ENCODE results near the gene MISP3. TPM values are rescaled to one million over a fixed set of nuclear protein-coding genes. Genes with fewer than 3 reads are reported as not detected.
"Not testable (repeated sequence)": the region's sequence is repeated elsewhere in the genome, so short reads cannot be mapped to it uniquely, and the experiment has no call there.

The MISP3 gene
- total and polyA plus RNA-seq, 9 donors, result 0.28 to 13.9 (median 0.79) TPM

DNA sequence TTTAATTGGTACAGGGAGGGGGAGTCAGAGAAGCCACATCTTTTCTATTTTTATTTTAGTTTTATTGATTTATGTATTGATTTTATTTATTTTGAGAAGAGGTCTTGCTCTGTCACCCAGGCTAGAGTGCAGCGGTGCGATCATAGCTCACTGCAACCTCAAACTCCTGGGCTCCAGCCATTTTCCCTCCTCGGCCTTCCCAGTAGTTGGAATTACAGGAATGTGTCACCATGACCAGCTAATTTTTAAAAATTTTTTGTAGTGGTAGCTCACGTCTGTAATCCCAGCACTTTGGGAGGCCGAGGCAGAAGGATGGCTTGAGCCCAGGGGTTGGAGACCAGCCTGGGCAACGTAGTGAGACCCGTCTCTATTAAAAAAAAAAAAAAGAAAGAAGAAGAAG, 36.9 kb upstream of the MISP3 start:
- WGBS, 3 donors, result 60 to 72% (median 69%) methylated on average over 7 of the region's 7 CpGs
- intact Hi-C loops (cut with DNase I), result no loop called here
- H3K27me3 ChIP-seq, result no peaks in the 10 kb centered on the region
- no peaks in the 10 kb centered on the region for H3K9me3 ChIP-seq
- no peaks in the 10 kb centered on the region for H3K4me1 ChIP-seq (ENCODE audit: insufficient read depth)
- no peak overlapping the region for H3K4me3 ChIP-seq
- H3K36me3 ChIP-seq, result no peaks in the 10 kb centered on the region
- TF ChIP-seq POLR2A (IDR thresholded peaks at IDR 0.05), result no peak
- no peak for TF ChIP-seq EP300 (IDR thresholded peaks at IDR 0.05)
- TF ChIP-seq, protein P1, sequence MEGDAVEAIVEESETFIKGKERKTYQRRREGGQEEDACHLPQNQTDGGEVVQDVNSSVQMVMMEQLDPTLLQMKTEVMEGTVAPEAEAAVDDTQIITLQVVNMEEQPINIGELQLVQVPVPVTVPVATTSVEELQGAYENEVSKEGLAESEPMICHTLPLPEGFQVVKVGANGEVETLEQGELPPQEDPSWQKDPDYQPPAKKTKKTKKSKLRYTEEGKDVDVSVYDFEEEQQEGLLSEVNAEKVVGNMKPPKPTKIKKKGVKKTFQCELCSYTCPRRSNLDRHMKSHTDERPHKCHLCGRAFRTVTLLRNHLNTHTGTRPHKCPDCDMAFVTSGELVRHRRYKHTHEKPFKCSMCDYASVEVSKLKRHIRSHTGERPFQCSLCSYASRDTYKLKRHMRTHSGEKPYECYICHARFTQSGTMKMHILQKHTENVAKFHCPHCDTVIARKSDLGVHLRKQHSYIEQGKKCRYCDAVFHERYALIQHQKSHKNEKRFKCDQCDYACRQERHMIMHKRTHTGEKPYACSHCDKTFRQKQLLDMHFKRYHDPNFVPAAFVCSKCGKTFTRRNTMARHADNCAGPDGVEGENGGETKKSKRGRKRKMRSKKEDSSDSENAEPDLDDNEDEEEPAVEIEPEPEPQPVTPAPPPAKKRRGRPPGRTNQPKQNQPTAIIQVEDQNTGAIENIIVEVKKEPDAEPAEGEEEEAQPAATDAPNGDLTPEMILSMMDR (IDR thresholded peaks at IDR 0.05), result no peak
- no peak overlapping the region for H3K27ac ChIP-seq
- no peak for DNase-seq

DNA sequence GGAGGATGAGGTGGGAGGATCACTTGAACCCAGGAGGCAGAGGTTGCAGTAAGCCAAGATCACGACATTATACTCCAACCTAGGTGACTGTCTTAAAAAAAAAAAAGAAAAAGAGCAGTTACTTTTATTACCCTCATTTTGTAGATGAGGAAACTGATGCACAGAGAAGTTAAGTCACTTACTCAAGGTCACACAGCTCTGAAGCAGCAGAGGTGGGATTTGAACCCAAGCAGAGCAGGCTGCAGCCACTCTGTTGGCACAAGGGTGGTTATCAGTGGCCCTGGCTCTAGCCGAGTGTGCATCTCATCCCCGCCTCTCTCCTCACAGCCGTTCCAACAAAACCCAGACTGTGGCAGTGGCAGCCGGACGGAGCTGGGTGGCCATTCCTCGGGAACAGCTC, 33.4 kb upstream of the MISP3 start:
- intact Hi-C loops (cut with DNase I), result no loop called here
- no peaks in the 10 kb centered on the region for H3K36me3 ChIP-seq
- 89 to 97% (median 96%) methylated on average over 7 of the region's 7 CpGs for WGBS, 3 donors
- TF ChIP-seq POLR2A (IDR thresholded peaks at IDR 0.05) (no peak), EP300 (IDR thresholded peaks at IDR 0.05) (no peak)
- TF ChIP-seq, protein P1 (IDR thresholded peaks at IDR 0.05), result no peak
- no peak overlapping the region for H3K27ac ChIP-seq
- H3K27me3 ChIP-seq, result no peaks in the 10 kb centered on the region
- H3K4me1 ChIP-seq (ENCODE audit: insufficient read depth), result no peaks in the 10 kb centered on the region
- no peak overlapping the region for H3K4me3 ChIP-seq
- no peaks in the 10 kb centered on the region for H3K9me3 ChIP-seq
- no peak for DNase-seq

DNA sequence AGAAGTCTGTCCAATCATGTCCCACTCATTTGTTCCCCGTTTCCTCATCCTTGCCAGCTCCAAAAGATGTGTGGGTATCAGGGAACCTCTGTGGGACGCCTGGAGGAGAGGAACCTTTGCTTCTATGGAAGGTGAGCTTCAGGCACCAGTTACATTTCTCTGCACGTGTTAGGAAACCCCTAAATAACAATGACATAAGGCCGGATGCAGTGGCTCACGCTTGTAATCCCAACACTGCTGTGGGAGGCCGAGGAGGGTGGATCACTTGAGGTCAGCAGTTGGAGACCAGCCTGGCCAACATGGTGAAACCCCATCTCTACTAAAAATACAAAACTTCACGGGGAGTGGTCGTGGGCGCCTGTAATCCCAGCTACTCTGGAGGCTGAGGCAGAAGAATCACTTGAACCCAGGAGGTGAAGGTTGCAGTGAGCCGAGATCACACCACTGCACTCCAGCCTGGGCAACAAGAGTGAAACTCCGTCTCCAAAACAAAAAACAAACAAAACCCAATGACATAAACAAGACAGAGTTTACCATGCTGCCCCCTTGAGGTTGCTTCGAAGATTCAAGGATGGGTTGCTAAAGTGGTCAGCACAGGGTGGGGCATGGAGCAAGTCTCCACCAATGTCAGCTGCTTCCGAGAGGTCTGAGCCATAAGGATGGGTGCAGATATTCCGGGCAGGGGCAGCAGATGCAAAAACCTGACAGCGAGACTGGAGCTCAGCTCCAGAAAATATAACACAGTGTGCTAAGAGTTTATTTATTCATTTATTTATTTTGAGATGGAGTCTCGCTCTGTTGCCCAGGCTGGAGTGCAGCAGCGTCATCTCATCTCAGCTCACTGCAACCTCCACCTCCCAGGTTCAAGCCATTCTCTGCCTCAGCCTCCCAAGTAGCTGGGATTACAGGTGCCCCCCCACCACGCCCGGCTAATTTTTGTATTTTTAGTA, 29.7 kb upstream of the MISP3 start:
- TF ChIP-seq, protein P1 (IDR thresholded peaks at IDR 0.05), result peak in 2 of 3 donors; percentile 14 to 20
- peak in 1 of 5 donors; percentile 30 for DNase-seq
- H3K27me3 ChIP-seq; H3K36me3 ChIP-seq; H3K9me3 ChIP-seq; H3K27ac ChIP-seq; H3K4me3 ChIP-seq; H3K4me1 ChIP-seq (ENCODE audit: insufficient read depth): not testable (repeated sequence)
- intact Hi-C loops (cut with DNase I), result loop anchor here in 1 of 4 donors (10.0 kb wide), 1 partner anchor 768 kb away; no protein-coding TSS in a partner anchor
- WGBS, 3 donors, result 57 to 58% (median 57%) methylated on average over 19 of the region's 19 CpGs

DNA sequence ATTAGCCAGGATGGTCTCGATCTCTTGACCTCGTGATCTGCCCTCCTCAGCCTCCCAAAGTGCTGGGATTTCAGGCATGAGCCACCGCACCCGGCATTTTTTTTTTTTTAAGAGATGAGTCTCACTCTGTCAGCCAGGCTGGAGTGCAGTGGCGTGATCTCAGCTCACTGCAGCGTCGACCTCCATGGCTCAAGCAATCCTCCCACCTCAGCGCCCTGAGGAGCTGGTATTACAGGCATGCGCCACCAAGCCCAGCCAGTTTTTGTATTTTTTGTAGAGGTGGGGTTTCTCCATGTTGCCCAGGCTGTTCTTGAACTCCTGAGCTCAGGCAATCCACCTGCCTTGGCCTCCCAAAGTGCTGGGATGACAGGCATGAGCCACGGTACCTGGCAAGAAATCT, 24.7 kb upstream of the MISP3 start:
- intact Hi-C loops (cut with DNase I), result loop anchor here in 1 of 4 donors (10.0 kb wide), 1 partner anchor 773 kb away; no protein-coding TSS in a partner anchor
- not testable (repeated sequence) for H3K27ac ChIP-seq; DNase-seq; H3K9me3 ChIP-seq; H3K4me1 ChIP-seq (ENCODE audit: insufficient read depth); H3K36me3 ChIP-seq; H3K4me3 ChIP-seq; H3K27me3 ChIP-seq
- WGBS, 3 donors, result 91 to 95% (median 94%) methylated on average over 10 of the region's 10 CpGs
